SU-DHL-6 (cell line): Measurements from ENCODE around the gene ZNF148.
"Not testable (repeated sequence)": the region's sequence is repeated elsewhere in the genome, so short reads cannot be mapped to it uniquely, and the experiment has no call there.

Source experiments
- H2AFZ ChIP-seq: fragments of 200-600 bp; sonication (generic); 2 replicates; pipeline ENCODE4 v1.6.1; 2014; ENCODE audit warnings: low read depth, mild to moderate bottlenecking, moderate library complexity, mixed read lengths, antibody characterized with exemption, low read length; ENCODE audit not compliant: severe bottlenecking
- H3F3A ChIP-seq: fragments of 200-600 bp; shearing (Covaris generic); 2 replicates; pipeline ENCODE4 v1.6.0; 2016; ENCODE audit warnings: antibody characterized with exemption, mild to moderate bottlenecking; ENCODE audit not compliant: insufficient read depth
- H3K27ac ChIP-seq: fragments of 200-600 bp; sonication (generic); 2 replicates; pipeline ENCODE4 v1.5.1; 2016; ENCODE audit warnings: low read depth, mild to moderate bottlenecking, low read length, moderate library complexity, mixed read lengths
- H3K27me3 ChIP-seq: fragments of 200-600 bp; sonication (generic), shearing (Covaris generic); 2 replicates; pipeline ENCODE4 v1.6.0; 2014; ENCODE audit warnings: mild to moderate bottlenecking, low read length
- H3K36me3 ChIP-seq: fragments of 200-600 bp; sonication (generic); 2 replicates; pipeline ENCODE4 v1.6.1; 2014; ENCODE audit warnings: mild to moderate bottlenecking, low read length, mixed read lengths
- H3K4me2 ChIP-seq: fragments of 300-600, 200-600 bp; shearing (Covaris generic), sonication (generic); 2 replicates; pipeline ENCODE4 v1.6.0; 2014; ENCODE audit warnings: low read length, low read depth, mild to moderate bottlenecking; ENCODE audit not compliant: poor library complexity, severe bottlenecking
- H3K4me3 ChIP-seq: fragments of 200-600 bp; sonication (generic); 2 replicates; pipeline ENCODE4 v1.5.1; 2014; ENCODE audit warnings: antibody characterized with exemption, low read length, mild to moderate bottlenecking, mixed read lengths; ENCODE audit not compliant: insufficient read depth, poor library complexity, severe bottlenecking
- H3K79me2 ChIP-seq: fragments of 200-600 bp; sonication (generic); 2 replicates; pipeline ENCODE4 v1.6.1; 2014; ENCODE audit warnings: mild to moderate bottlenecking, low read length, moderate library complexity; ENCODE audit not compliant: insufficient read depth
- H3K9ac ChIP-seq: fragments of 200-600 bp; sonication (generic); 2 replicates; pipeline ENCODE4 v1.7.0; 2014; ENCODE audit warnings: mild to moderate bottlenecking, low read length
- H3K9me2 ChIP-seq: fragments of 200-600 bp; sonication (generic); replicated peaks from 2 replicates; pipeline ENCODE4 v1.6.1; 2014; ENCODE audit warnings: low read length; ENCODE audit not compliant: insufficient read depth
- H3K9me3 ChIP-seq: fragments of 200-600 bp; sonication (generic); 2 replicates; pipeline ENCODE4 v1.6.1; 2014; ENCODE audit warnings: low read length, mixed read lengths; ENCODE audit not compliant: insufficient read depth
- H4K20me1 ChIP-seq: fragments of 200-600 bp; sonication (generic); 2 replicates; pipeline ENCODE4 v1.6.1; 2014; ENCODE audit warnings: low read depth, mild to moderate bottlenecking, antibody characterized with exemption, low read length, moderate library complexity, mixed read lengths
- CTCF ChIP-seq: fragments of 200-600 bp; sonication (generic); IDR thresholded peaks from one replicate; pipeline ENCODE4 v1.5.1; 2017; ENCODE audit warnings: antibody characterized with exemption, mild to moderate bottlenecking, low read length, moderate library complexity; ENCODE audit not compliant: insufficient read depth, poor library complexity, severe bottlenecking
- EZH2phosphoT487 ChIP-seq: fragments of 200-600 bp; sonication (generic), shearing (Covaris generic); conservative IDR thresholded peaks from 2 replicates; pipeline ENCODE4 v1.6.1; 2018; ENCODE audit warnings: mild to moderate bottlenecking, antibody characterized with exemption, low read length, moderate library complexity, mixed read lengths

ZNF148 gene

GRCh38 chr3:125414669-125415068, 39.5 kb upstream of the ZNF148 start:
- no peak for TF ChIP-seq CTCF
- no peaks in the 10 kb centered on the region for H4K20me1 ChIP-seq
- H3K79me2 ChIP-seq, result no peaks in the 10 kb centered on the region
- H3K27ac ChIP-seq, result no peak overlapping the region
- H3K9me3 ChIP-seq, result no peaks in the 10 kb centered on the region
- no peaks in the 10 kb centered on the region for H3K27me3 ChIP-seq
- no peak overlapping the region for H2AFZ ChIP-seq
- no peak overlapping the region for H3K4me3 ChIP-seq
- H3F3A ChIP-seq, result no peaks in the 10 kb centered on the region
- H3K9me2 ChIP-seq, result no peaks in the 10 kb centered on the region
- no peak overlapping the region for H3K4me2 ChIP-seq
- H3K9ac ChIP-seq, result no peak overlapping the region
- H3K36me3 ChIP-seq, result no peaks in the 10 kb centered on the region

GRCh38 chr3:125410922-125411321, 35.8 kb upstream of the ZNF148 start:
- TF ChIP-seq CTCF, result no peak
- TF ChIP-seq EZH2phosphoT487, result no peak
- no peak overlapping the region for H3K9ac ChIP-seq
- no peaks in the 10 kb centered on the region for H3F3A ChIP-seq
- no peak overlapping the region for H2AFZ ChIP-seq
- no peak overlapping the region for H3K4me2 ChIP-seq
- no peaks in the 10 kb centered on the region for H4K20me1 ChIP-seq
- no peaks in the 10 kb centered on the region for H3K27me3 ChIP-seq
- H3K36me3 ChIP-seq, result no peaks in the 10 kb centered on the region
- H3K4me3 ChIP-seq, result no peak overlapping the region
- H3K27ac ChIP-seq, result no peak overlapping the region
- no peaks in the 10 kb centered on the region for H3K9me3 ChIP-seq
- H3K9me2 ChIP-seq, result no peaks in the 10 kb centered on the region
- no peaks in the 10 kb centered on the region for H3K79me2 ChIP-seq

- Histone ChIP-seq H3K79me2 (no peaks in the 10 kb centered on the region), H3K27ac (no peak overlapping the region), H3K4me2 (no peak overlapping the region), H4K20me1 (no peaks in the 10 kb centered on the region), H3K27me3 (no peaks in the 10 kb centered on the region), H3K9me2 (no peaks in the 10 kb centered on the region), H3K9me3 (no peaks in the 10 kb centered on the region), H2AFZ (no peak overlapping the region), H3K9ac (no peak overlapping the region), H3K4me3 (no peak overlapping the region), H3K36me3 (no peaks in the 10 kb centered on the region), H3F3A (no peaks in the 10 kb centered on the region)
- TF ChIP-seq CTCF (no peak), EZH2phosphoT487 (no peak)
These were observed 30.9 kb upstream of the ZNF148 start for GRCh38 chr3:125406070-125406469.

- H4K20me1 ChIP-seq, H3F3A ChIP-seq, H3K79me2 ChIP-seq, H3K4me3 ChIP-seq, H3K36me3 ChIP-seq, H3K9ac ChIP-seq, H3K9me2 ChIP-seq, H3K27ac ChIP-seq, H3K4me2 ChIP-seq, H3K27me3 ChIP-seq, H3K9me3 ChIP-seq, H2AFZ ChIP-seq: not testable (repeated sequence)
These were observed 30.4 kb upstream of the ZNF148 start for GRCh38 chr3:125405515-125405914.
